Right lobe of liver (tissue), 4 donors: ENCODE results near the gene ZNF879.

ENCODE experiments used
- CTCF ChIP-seq, 4 donors: fragments of 200-600 bp in 3 of 4; fragments of 450-650 bp in 1 of 4; IDR thresholded peaks; one replicate each; pipeline versions ENCODE4 v1.5.1 to v1.8.0; 2016 to 2022; ENCODE audit warnings: antibody characterized with exemption in 4 of 4, mild to moderate bottlenecking in 2 of 4
- POLR2A ChIP-seq: fragments of 450-650 bp; IDR thresholded peaks from one replicate; pipeline ENCODE4 v1.6.1; 2017; ENCODE audit warnings: antibody characterized with exemption, mild to moderate bottlenecking
- donor health status: DM: no; HTN: no; CAD: no.
- donor health status: DM: no; HTN: no; CAD: no.
- donor health status: DM: no; HTN: yes; CAD: no.

DNA sequence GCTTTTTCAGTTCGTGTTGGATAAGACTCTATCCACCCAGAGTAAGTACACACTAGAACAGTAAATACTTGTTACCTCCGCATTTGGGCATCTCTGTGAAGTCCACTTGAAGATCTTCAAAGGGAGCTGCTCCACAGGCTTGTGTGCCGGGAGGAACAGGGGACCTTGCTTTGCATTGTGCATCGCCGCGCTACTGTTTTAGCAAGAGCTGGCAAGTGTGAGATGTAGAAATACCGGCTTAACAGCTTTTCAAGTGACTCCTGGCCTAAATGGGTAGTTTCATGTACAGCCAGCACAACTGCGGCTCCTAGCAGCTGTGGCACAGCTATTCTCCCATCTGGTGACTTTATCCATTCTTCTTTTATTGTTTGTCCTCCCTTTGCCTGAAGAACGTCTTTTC lies 28.2 kb downstream of the ZNF879 start:
- no peak for TF ChIP-seq CTCF (IDR thresholded peaks at IDR 0.05)
- no peak for TF ChIP-seq POLR2A
